ENCODE results near the gene RHOF. TPM values are rescaled to one million over a fixed set of nuclear protein-coding genes. Genes with fewer than 3 reads are reported as not detected.

Gene RHOF
- total RNA-seq, 1 donor from 2014 or later: 9.6 TPM

- Mint-ChIP-seq H3K27ac (ENCODE audit: unreplicated experiment) (no peak overlapping the region), H3K27me3 (ENCODE audit: low read depth) (no peaks in the 10 kb centered on the region), H3K4me1 (ENCODE audit: low read depth) (peaks cover 13% of the 10 kb centered on the region), H3K9me3 (ENCODE audit: low read depth) (no peaks in the 10 kb centered on the region), H3K36me3 (ENCODE audit: low read depth) (peaks cover 1% of the 10 kb centered on the region), H3K4me3 (ENCODE audit: unreplicated experiment) (no peak overlapping the region)
- no peak for TF ChIP-seq CTCF (IDR thresholded peaks at IDR 0.05)
- DNase-seq (ENCODE audit: low spot score): no peak
Measured at GRCh38 chr12:121775501-121775900, 18.0 kb downstream of the RHOF start.

GRCh38 chr12:121774968-121775474, 18.5 kb downstream of the RHOF start:
- Mint-ChIP-seq H3K27me3 (ENCODE audit: low read depth) (no peaks in the 10 kb centered on the region), H3K9me3 (ENCODE audit: low read depth) (no peaks in the 10 kb centered on the region), H3K4me3 (ENCODE audit: unreplicated experiment) (no peak overlapping the region), H3K36me3 (ENCODE audit: low read depth) (no peaks in the 10 kb centered on the region), H3K4me1 (ENCODE audit: low read depth) (peaks cover 13% of the 10 kb centered on the region), H3K27ac (ENCODE audit: unreplicated experiment) (no peak overlapping the region)
- DNase-seq (ENCODE audit: low spot score): no peak
- TF ChIP-seq CTCF (IDR thresholded peaks at IDR 0.05): no peak

GRCh38 chr12:121773011-121773777, 20.3 kb downstream of the RHOF start:
- no peaks in the 10 kb centered on the region for H3K27me3 Mint-ChIP-seq (ENCODE audit: low read depth)

GRCh38 chr12:121770813-121771625, 22.5 kb downstream of the RHOF start:
- Mint-ChIP-seq H3K27ac (ENCODE audit: unreplicated experiment) (no peak overlapping the region), H3K27me3 (ENCODE audit: low read depth) (no peaks in the 10 kb centered on the region), H3K9me3 (ENCODE audit: low read depth) (no peaks in the 10 kb centered on the region), H3K36me3 (ENCODE audit: low read depth) (no peaks in the 10 kb centered on the region), H3K4me1 (ENCODE audit: low read depth) (peaks cover 23% of the 10 kb centered on the region), H3K4me3 (ENCODE audit: unreplicated experiment) (no peak overlapping the region)
- no peak for DNase-seq (ENCODE audit: low spot score)
- no peak for TF ChIP-seq CTCF (IDR thresholded peaks at IDR 0.05)

More at GRCh38 chr12:121773011-121773777, 20.3 kb downstream of the RHOF start:
- peak; percentile 91 for TF ChIP-seq CTCF (IDR thresholded peaks at IDR 0.05)
- no peaks in the 10 kb centered on the region for H3K9me3 Mint-ChIP-seq (ENCODE audit: low read depth)
- DNase-seq (ENCODE audit: low spot score): no peak
- no peaks in the 10 kb centered on the region for H3K36me3 Mint-ChIP-seq (ENCODE audit: low read depth)
- no peak overlapping the region for H3K4me3 Mint-ChIP-seq (ENCODE audit: unreplicated experiment)
- H3K27ac Mint-ChIP-seq (ENCODE audit: unreplicated experiment): peak overlapping the region; percentile 17
- peaks cover 13% of the 10 kb centered on the region for H3K4me1 Mint-ChIP-seq (ENCODE audit: low read depth)

GRCh38 chr12:121770388-121770787, 23.1 kb downstream of the RHOF start:
- Mint-ChIP-seq H3K4me3 (ENCODE audit: unreplicated experiment) (no peak overlapping the region), H3K27me3 (ENCODE audit: low read depth) (no peaks in the 10 kb centered on the region), H3K36me3 (ENCODE audit: low read depth) (no peaks in the 10 kb centered on the region), H3K9me3 (ENCODE audit: low read depth) (no peaks in the 10 kb centered on the region), H3K4me1 (ENCODE audit: low read depth) (peaks cover 27% of the 10 kb centered on the region), H3K27ac (ENCODE audit: unreplicated experiment) (no peak overlapping the region)
- no peak for DNase-seq (ENCODE audit: low spot score)
- no peak for TF ChIP-seq CTCF (IDR thresholded peaks at IDR 0.05)
